Activated CD4-positive, alpha-beta memory T cell treated with anti-CD3 and anti-CD28 coated beads, Interleukin-2, amount 10 ng/mL, durations not matched to agents 7 days and 5 days (primary cell): ENCODE results near the gene EIF2B2. TPM values are rescaled to one million over a fixed set of nuclear protein-coding genes. Genes with fewer than 3 reads are reported as not detected.

Experiments used
- CTCF ChIA-PET: fragments of 350-600 bp; sonication (Branson Sonifier 250); formaldehyde crosslinking; loops from one replicate; lab custom pipeline; 2021; ENCODE audit warnings: antibody characterized with exemption, inconsistent platforms; lab: Charles Lee
- POLR2A ChIA-PET: fragments of 350-600 bp; sonication (Branson Sonifier 250); formaldehyde crosslinking; loops from one replicate; lab custom pipeline; 2021; ENCODE audit warnings: antibody characterized with exemption; lab: Charles Lee
- DNase-seq: peaks from one replicate; pipeline ENCODE4 v3.0.0-alpha.2; 2020
- H3K27ac Mint-ChIP-seq: one replicate; pipeline ENCODE4 v1.8.0; 2021; ENCODE audit warnings: mild to moderate bottlenecking, mixed read lengths
- H3K27me3 Mint-ChIP-seq: one replicate; pipeline ENCODE4 v1.8.0; 2021; ENCODE audit warnings: mixed read lengths
- H3K36me3 Mint-ChIP-seq: one replicate; pipeline ENCODE4 v1.8.0; 2021; ENCODE audit warnings: low read depth, mixed read lengths
- H3K4me1 Mint-ChIP-seq: one replicate; pipeline ENCODE4 v1.8.0; 2021; ENCODE audit warnings: mixed read lengths
- H3K4me3 Mint-ChIP-seq: one replicate; pipeline ENCODE4 v1.8.0; 2021; ENCODE audit warnings: mild to moderate bottlenecking, mixed read lengths
- H3K9me3 Mint-ChIP-seq: one replicate; pipeline ENCODE4 v1.8.0; 2021; ENCODE audit warnings: mixed read lengths
- total RNA-seq, 2 experiments: library from RNA; stranded (reverse); gene quantifications; one replicate each; pipeline ENCODE4 v1.2.3, GENCODE V29; 2021

The EIF2B2 gene
- total RNA-seq, 2 experiments from 2014 or later, result 63.7 to 64.0 TPM

DNA sequence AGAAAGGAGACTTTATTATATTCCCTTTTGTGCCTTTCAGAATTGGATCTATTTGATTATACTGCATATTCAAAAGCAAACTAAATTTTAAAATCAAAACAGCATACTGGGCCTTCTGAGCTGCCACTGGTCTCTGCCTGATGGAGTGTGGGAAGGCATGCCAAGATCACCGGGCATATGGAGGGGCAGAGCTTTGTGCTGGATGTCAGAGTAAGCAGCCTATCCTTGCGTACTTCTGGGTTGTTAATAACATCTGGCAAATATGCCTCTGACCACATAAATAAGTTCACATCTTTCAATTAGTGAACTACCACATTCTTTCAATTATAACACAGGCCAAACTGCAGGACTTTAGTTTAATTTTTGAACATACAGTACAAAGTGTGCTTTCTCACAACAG, 30.2 kb downstream of the EIF2B2 start:
- H3K36me3 Mint-ChIP-seq, result peaks cover 30% of the 10 kb centered on the region
- H3K4me1 Mint-ChIP-seq, result no peaks in the 10 kb centered on the region
- no peak for DNase-seq
- CTCF ChIA-PET, result no interaction called here
- no peak overlapping the region for H3K4me3 Mint-ChIP-seq
- H3K9me3 Mint-ChIP-seq, result no peaks in the 10 kb centered on the region
- H3K27ac Mint-ChIP-seq, result no peak overlapping the region
- no peaks in the 10 kb centered on the region for H3K27me3 Mint-ChIP-seq
- POLR2A ChIA-PET, result interaction anchor here (1.2 kb wide), 1 partner anchor 9 kb away, joined by 3 read pairs; no protein-coding TSS in a partner anchor

- H3K9me3 Mint-ChIP-seq, result no peaks in the 10 kb centered on the region
- H3K27me3 Mint-ChIP-seq, result no peaks in the 10 kb centered on the region
- no peak overlapping the region for H3K4me3 Mint-ChIP-seq
- ChIA-PET POLR2A (no interaction called here), CTCF (interaction anchor here (0.8 kb wide), 1 partner anchor 134 kb away, joined by 3 read pairs; no protein-coding TSS in a partner anchor)
- H3K4me1 Mint-ChIP-seq, result peaks cover 12% of the 10 kb centered on the region
- H3K36me3 Mint-ChIP-seq, result peaks cover 15% of the 10 kb centered on the region
- no peak overlapping the region for H3K27ac Mint-ChIP-seq
- no peak for DNase-seq
These were observed 37.8 kb downstream of the EIF2B2 start for GRCh38 chr14:75040507-75040906.

GRCh38 chr14:75040959-75041358, 38.2 kb downstream of the EIF2B2 start:
- Mint-ChIP-seq H3K27me3 (no peaks in the 10 kb centered on the region), H3K4me3 (no peak overlapping the region), H3K9me3 (no peaks in the 10 kb centered on the region), H3K4me1 (peaks cover 15% of the 10 kb centered on the region), H3K27ac (no peak overlapping the region), H3K36me3 (peaks cover 15% of the 10 kb centered on the region)
- DNase-seq, result no peak
- CTCF ChIA-PET, result interaction anchor here (0.8 kb wide), 1 partner anchor 135 kb away, joined by 3 read pairs; no protein-coding TSS in a partner anchor
- POLR2A ChIA-PET, result no interaction called here

- POLR2A ChIA-PET, result interaction anchor here (1.0 kb wide), 1 partner anchor 36 kb away, joined by 3 read pairs; no protein-coding TSS in a partner anchor
- H3K4me1 Mint-ChIP-seq, result peaks cover 16% of the 10 kb centered on the region
- H3K27me3 Mint-ChIP-seq, result no peaks in the 10 kb centered on the region
- no peaks in the 10 kb centered on the region for H3K9me3 Mint-ChIP-seq
- no peak for DNase-seq
- CTCF ChIA-PET, result interaction anchor here (0.6 kb wide), 1 partner anchor 164 kb away, joined by 3 read pairs; no protein-coding TSS in a partner anchor
- no peak overlapping the region for H3K4me3 Mint-ChIP-seq
- peaks cover 14% of the 10 kb centered on the region for H3K36me3 Mint-ChIP-seq
- H3K27ac Mint-ChIP-seq, result no peak overlapping the region
These were observed 38.9 kb downstream of the EIF2B2 start for GRCh38 chr14:75041613-75042012.

DNA sequence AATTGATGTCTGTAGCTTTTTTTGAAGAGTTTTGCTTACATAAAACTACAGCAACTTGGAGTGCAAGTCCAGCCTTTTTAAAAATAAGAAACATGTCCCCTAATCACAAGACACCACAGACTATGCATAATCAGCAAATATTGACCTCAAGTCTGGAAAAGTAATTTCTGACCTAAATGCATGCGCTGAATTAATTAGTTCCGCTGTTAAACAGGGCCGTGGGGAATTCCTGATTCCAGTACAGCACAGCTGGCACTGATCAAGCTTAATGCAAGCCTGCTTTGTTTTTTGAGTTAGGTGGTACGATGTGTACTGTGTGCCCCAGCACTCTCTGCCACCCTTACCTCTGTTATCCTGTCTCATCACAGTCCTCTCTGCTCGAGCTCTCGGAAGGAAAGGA, 39.3 kb downstream of the EIF2B2 start:
- H3K36me3 Mint-ChIP-seq, result peaks cover 11% of the 10 kb centered on the region
- POLR2A ChIA-PET, result interaction anchor here (1.0 kb wide), 1 partner anchor 37 kb away, joined by 3 read pairs; no protein-coding TSS in a partner anchor
- CTCF ChIA-PET, result interaction anchor here (0.6 kb wide), 1 partner anchor 164 kb away, joined by 3 read pairs; no protein-coding TSS in a partner anchor

DNA sequence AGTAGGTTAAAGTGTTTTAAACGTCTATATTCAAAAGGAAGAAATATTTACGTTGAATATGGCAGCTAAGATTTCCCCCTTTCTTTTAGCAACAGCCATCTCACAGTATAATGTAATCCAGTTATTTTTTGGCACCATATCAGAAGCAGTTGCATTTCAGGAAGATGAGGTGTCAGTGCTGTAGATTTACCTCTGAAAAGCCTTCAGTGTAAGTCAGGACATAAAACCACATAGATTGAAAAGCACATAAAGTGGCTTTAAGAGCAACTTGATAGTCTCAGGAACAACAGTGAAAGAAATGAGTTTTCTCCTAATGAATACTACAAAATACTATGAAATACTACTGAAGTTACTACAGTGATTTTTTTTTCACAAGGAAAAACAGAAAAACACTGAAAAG, 41.6 kb downstream of the EIF2B2 start:
- Mint-ChIP-seq H3K4me3 (no peak overlapping the region), H3K27ac (no peak overlapping the region), H3K36me3 (peaks cover 22% of the 10 kb centered on the region), H3K27me3 (no peaks in the 10 kb centered on the region), H3K4me1 (peaks cover 33% of the 10 kb centered on the region), H3K9me3 (no peaks in the 10 kb centered on the region)
- ChIA-PET CTCF (interaction anchor here (1.0 to 1.1 kb wide), 2 partner anchors 12 to 25 kb away, joined by 3 to 4 read pairs; partner anchors contain the start of gene ZC2HC1C), POLR2A (no interaction called here)
- no peak for DNase-seq

More for the DNA sequence above, 39.3 kb downstream of the EIF2B2 start:
- Mint-ChIP-seq H3K4me1 (peaks cover 20% of the 10 kb centered on the region), H3K27ac (no peak overlapping the region), H3K9me3 (no peaks in the 10 kb centered on the region), H3K4me3 (no peak overlapping the region), H3K27me3 (no peaks in the 10 kb centered on the region)
- no peak for DNase-seq

DNA sequence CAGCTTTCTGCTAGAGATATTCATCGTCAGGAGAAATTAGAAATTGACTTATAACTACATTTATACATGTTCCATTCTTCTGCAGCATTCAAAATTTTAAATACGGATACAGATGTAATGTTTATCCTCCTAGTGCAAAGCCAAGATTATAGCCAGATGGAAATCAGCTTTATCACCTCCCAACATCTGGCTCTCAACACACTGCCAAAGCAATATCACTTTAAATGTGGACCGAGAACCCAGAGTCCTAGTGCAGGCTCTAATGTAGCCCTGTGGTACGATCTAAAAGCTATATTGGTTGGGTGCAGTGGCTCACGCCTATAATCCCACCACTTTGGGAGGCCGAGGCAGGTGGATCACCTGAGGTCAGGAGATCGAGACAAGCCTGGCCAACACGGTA, 42.0 kb downstream of the EIF2B2 start:
- Mint-ChIP-seq H3K27ac (no peak overlapping the region), H3K4me3 (no peak overlapping the region), H3K4me1 (peaks cover 34% of the 10 kb centered on the region), H3K27me3 (no peaks in the 10 kb centered on the region), H3K36me3 (peaks cover 26% of the 10 kb centered on the region), H3K9me3 (no peaks in the 10 kb centered on the region)
- DNase-seq, result no peak
- ChIA-PET POLR2A (interaction anchor here (1.1 kb wide), 1 partner anchor 42 kb away, joined by 3 read pairs; the partner anchor contains the start of gene EIF2B2), CTCF (interaction anchor here (1.0 to 1.1 kb wide), 2 partner anchors 11 to 25 kb away, joined by 3 to 4 read pairs; partner anchors contain the start of gene ZC2HC1C)

DNA sequence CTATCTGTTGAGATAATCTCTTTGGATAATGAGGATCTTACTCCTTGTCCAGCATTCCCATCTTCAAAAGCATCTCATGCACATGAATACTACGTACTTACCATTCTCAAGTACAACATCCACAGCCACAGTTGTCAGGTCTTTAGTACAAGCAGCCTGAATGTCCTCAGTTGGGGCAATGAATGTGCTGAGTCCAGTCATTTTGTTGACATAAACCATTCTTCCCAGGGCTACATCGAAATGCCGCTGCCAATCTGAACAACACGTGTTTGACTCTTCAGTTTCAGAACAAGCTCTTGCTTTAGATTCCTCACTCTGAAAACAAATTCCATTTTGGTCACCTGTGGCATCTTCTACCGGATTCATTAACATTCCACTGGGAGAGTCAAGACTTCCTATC, 43.6 kb downstream of the EIF2B2 start:
- H3K27ac Mint-ChIP-seq, result no peak overlapping the region
- POLR2A ChIA-PET, result no interaction called here
- no peaks in the 10 kb centered on the region for H3K27me3 Mint-ChIP-seq
- CTCF ChIA-PET, result interaction anchor here (1.9 kb wide), 1 partner anchor 42 kb away, joined by 4 read pairs; no protein-coding TSS in a partner anchor
- DNase-seq, result no peak
- peaks cover 23% of the 10 kb centered on the region for H3K36me3 Mint-ChIP-seq
- H3K9me3 Mint-ChIP-seq, result no peaks in the 10 kb centered on the region
- H3K4me1 Mint-ChIP-seq, result peaks cover 46% of the 10 kb centered on the region
- H3K4me3 Mint-ChIP-seq, result no peak overlapping the region

DNA sequence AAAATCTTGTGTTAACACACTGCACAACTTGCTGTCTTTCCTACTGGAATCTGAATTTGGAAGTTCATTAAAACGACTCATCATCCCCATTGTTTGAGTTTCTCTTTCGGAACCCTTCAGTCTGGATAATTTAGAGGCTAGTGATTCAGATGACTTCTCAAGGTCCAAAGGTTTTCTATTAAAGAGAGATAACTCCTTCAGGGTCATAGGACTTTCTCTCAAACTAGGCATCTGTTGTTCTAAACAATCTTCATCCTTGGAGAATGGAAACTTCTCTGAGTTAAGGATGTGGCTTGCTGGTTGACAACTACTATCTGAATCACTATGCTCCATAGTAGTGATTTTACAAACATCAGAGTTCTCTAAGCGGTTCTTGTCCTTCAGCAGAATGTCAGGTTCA, 44.2 kb downstream of the EIF2B2 start:
- Mint-ChIP-seq H3K36me3 (peaks cover 28% of the 10 kb centered on the region), H3K9me3 (no peaks in the 10 kb centered on the region), H3K4me3 (no peak overlapping the region), H3K27me3 (no peaks in the 10 kb centered on the region), H3K4me1 (peaks cover 50% of the 10 kb centered on the region), H3K27ac (no peak overlapping the region)
- ChIA-PET POLR2A (no interaction called here), CTCF (interaction anchor here (1.9 kb wide), 1 partner anchor 41 kb away, joined by 4 read pairs; no protein-coding TSS in a partner anchor)
- DNase-seq, result no peak

DNA sequence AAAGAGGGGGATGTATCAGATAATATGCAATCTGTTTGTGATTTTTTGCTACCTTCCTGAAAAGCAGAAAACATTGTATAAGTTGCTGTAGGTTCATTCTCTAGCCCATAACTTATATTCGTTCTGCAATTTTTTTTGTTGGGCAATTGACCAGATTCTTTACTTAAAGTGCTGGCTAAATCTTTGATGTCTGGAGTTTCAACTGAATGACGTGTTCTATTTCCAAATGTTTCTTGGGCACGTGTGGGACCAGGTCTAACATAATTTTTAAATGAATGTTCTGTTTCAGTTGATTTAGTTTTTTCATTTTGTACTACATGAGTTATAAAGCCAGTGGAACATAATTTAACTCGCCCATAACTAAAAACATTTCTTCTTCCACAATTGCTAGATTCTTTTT, 44.8 kb downstream of the EIF2B2 start:
- CTCF ChIA-PET, result interaction anchor here (2.4 kb wide), 1 partner anchor 16 kb away, joined by 8 read pairs; the partner anchor contains the start of gene ACYP1

GRCh38 chr14:75048101-75048500, 45.4 kb downstream of the EIF2B2 start:
- no peak overlapping the region for H3K27ac Mint-ChIP-seq
- H3K27me3 Mint-ChIP-seq, result no peaks in the 10 kb centered on the region
- no peak for DNase-seq
- ChIA-PET POLR2A (interaction anchor here (1.0 to 2.5 kb wide), 3 partner anchors 21 to 106 kb away, joined by 3 to 11 read pairs (median 4); partner anchors contain the start of genes EIF2B2 and ZC2HC1C), CTCF (interaction anchor here (1.3 to 2.4 kb wide), 2 partner anchors 15 to 187 kb away, joined by 4 to 8 read pairs; partner anchors contain the start of gene ACYP1)
- peaks cover 37% of the 10 kb centered on the region for H3K36me3 Mint-ChIP-seq
- no peaks in the 10 kb centered on the region for H3K9me3 Mint-ChIP-seq
- peaks cover 58% of the 10 kb centered on the region for H3K4me1 Mint-ChIP-seq
- no peak overlapping the region for H3K4me3 Mint-ChIP-seq

More for the DNA sequence above, 44.8 kb downstream of the EIF2B2 start:
- Mint-ChIP-seq H3K9me3 (no peaks in the 10 kb centered on the region), H3K27ac (no peak overlapping the region), H3K4me1 (peaks cover 52% of the 10 kb centered on the region), H3K36me3 (peaks cover 31% of the 10 kb centered on the region), H3K4me3 (no peak overlapping the region), H3K27me3 (no peaks in the 10 kb centered on the region)
- POLR2A ChIA-PET, result interaction anchor here (2.5 kb wide), 1 partner anchor 21 kb away, joined by 11 read pairs; the partner anchor contains the start of gene ZC2HC1C
- DNase-seq, result no peak

GRCh38 chr14:75049136-75049535, 46.4 kb downstream of the EIF2B2 start:
- Mint-ChIP-seq H3K9me3 (no peaks in the 10 kb centered on the region), H3K27ac (no peak overlapping the region), H3K4me3 (no peak overlapping the region), H3K4me1 (peaks cover 68% of the 10 kb centered on the region), H3K36me3 (peaks cover 42% of the 10 kb centered on the region), H3K27me3 (no peaks in the 10 kb centered on the region)
- POLR2A ChIA-PET, result interaction anchor here (1.0 to 2.5 kb wide), 6 partner anchors 14 to 167 kb away, joined by 3 to 13 read pairs (median 4); partner anchors contain the start of genes ACYP1, EIF2B2 and ZC2HC1C
- CTCF ChIA-PET, result interaction anchor here (1.3 to 2.4 kb wide), 3 partner anchors 14 to 188 kb away, joined by 4 to 8 read pairs (median 4); partner anchors contain the start of gene ACYP1
- DNase-seq, result no peak

GRCh38 chr14:75049731-75050201, 47.0 kb downstream of the EIF2B2 start:
- Mint-ChIP-seq H3K4me1 (peaks cover 67% of the 10 kb centered on the region), H3K9me3 (no peaks in the 10 kb centered on the region), H3K4me3 (peak overlapping the region; percentile 84), H3K27ac (no peak overlapping the region), H3K27me3 (no peaks in the 10 kb centered on the region), H3K36me3 (peaks cover 48% of the 10 kb centered on the region)
- POLR2A ChIA-PET, result interaction anchor here (1.0 to 2.5 kb wide), 5 partner anchors 14 to 168 kb away, joined by 3 to 13 read pairs (median 3); partner anchors contain the start of genes ACYP1, EIF2B2 and ZC2HC1C
- DNase-seq, result no peak
- CTCF ChIA-PET, result interaction anchor here (0.8 to 2.4 kb wide), 5 partner anchors 14 to 189 kb away, joined by 3 to 8 read pairs (median 4); partner anchors contain the start of genes ACYP1 and ZC2HC1C
